IPS-18c (cell line): ENCODE results near the gene IGFBP4.

Source experiments
- H3K4me3 ChIP-seq: 2 replicates; pipeline ENCODE4 v1.7.0; 2013; ENCODE audit warnings: low read depth, mild to moderate bottlenecking, low read length, moderate library complexity; ENCODE audit not compliant: insufficient read depth
- H3K9me3 ChIP-seq: one replicate; pipeline ENCODE4 v1.6.1; 2013; ENCODE audit warnings: mild to moderate bottlenecking, low read length, moderate library complexity; ENCODE audit not compliant: control insufficient read depth, insufficient read depth

The IGFBP4 gene

DNA sequence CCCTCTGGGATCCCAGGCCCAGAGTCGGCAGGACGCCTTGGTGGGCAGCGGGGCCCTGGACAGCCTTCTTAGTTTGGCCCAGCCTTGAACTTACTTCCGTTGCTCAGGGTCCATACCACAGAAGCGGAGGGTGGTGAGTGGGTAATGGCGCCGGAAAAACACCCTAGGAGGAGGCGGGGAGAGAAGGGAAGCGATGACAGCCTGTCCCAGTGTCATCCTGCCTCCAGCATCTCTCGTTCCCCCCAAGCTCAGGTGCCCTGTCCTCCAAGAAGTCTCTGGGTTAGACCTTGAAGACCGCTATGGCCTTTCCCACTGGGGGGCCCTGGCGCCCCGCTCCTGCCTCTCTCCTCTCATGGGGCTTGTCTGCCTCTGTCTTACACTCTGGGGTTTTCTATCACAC, 35.2 kb downstream of the IGFBP4 start:
- H3K4me3 ChIP-seq, result no peak overlapping the region
- H3K9me3 ChIP-seq, result no peaks in the 10 kb centered on the region

DNA sequence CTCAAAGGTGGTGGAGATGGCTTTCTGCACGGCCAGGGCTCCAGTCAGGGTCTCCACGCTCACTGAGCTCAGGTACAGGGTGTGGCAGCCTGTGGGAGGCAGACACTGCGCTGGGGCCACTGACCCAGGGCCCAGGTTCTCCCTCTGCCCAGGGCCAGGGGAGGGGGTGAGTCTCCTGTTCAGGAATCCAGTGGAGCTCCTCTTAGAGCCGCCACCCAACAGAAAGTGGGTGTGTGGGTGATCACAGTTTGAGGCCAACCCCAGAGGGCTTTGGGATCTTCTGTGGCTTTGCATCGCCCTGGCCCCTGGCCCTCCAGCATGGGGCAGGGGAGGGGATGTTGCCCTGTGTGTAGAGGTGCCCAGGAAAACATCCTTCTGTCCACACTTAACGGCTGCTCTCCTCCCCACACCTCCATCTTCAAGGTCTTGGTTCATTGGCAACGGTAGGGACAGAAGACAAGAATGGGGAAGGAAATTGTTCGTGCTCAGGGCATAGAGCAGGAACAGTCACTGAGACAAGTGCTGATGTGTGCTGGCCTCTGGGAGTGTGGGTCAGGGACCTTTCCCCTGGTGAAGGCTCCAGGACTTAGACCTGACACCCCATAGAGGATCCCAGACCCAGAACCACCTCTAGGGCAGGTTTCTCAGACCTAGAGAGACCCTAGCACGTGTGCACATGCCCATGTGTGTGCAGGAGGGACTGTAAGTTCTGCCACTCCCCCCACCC, 36.7 kb downstream of the IGFBP4 start:
- Histone ChIP-seq H3K9me3 (no peaks in the 10 kb centered on the region), H3K4me3 (no peak overlapping the region)

DNA sequence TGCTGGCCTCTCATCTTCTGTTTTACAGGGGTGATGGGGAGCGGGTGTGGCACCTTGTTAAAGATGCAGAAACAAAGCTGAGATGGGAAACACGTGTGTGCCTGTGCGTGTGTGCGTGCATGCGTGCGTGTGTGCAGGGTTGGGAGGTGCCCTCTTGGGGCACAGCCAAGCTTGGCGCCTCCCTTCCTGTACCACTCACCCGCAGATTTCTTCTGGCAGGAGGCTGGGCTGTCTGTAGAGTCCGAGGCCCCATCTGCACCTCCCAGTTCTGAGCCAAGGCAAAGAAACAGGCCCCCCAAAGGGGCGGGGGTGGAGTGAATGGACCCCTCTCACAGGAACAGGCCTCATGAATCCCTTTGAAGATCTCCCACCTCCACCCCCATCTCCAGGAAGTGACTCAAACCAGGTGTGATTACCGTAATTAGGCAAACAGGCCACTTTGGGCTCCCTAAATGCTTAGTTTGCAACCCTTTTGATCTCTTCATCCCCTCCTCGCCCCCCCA, 37.3 kb downstream of the IGFBP4 start:
- Histone ChIP-seq H3K9me3 (no peaks in the 10 kb centered on the region), H3K4me3 (peak overlapping the region; percentile 34; the same call in 1 of the 2 replicates)

DNA sequence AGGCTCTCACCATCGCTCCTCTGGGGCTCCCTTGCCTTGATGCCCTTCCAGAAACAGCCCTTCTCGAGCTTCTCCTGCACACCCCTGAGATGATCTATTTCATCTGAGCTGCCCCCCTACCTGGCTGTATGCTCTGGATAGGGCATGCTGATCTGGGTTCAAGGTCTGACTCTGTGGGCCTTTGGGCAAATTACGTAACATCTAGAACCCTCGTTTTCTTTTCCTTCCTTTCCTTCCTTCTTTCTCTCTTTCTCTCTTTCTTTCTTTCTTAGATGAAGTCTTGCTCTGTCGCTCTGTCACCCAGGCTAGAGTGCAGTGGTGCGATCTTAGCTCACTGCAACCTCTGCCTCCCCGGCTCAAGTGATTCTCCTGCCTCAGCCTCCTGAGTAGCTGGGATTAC, 37.9 kb downstream of the IGFBP4 start:
- no peaks in the 10 kb centered on the region for H3K9me3 ChIP-seq
- H3K4me3 ChIP-seq, result no peak overlapping the region

DNA sequence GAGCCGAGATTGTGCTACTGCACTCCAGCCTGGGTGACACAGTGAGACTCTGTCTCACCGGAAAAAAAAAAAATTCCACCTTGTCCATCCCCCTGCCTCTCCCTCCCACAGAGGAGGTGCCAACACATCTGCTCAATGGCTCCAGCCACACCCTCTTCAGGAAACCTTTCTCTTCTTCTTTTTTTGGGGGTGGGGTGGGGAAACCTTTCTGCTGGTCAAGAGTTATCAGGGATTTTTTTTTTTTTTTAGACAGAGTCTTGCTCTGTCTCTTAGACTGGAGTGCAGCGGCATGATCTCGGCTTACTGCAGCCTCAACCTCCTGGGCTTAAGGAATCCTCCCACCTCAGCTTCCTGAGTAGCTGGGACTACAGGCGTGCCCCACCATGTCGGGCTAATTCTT, 39.5 kb downstream of the IGFBP4 start:
- no peaks in the 10 kb centered on the region for H3K9me3 ChIP-seq
- H3K4me3 ChIP-seq, result no peak overlapping the region

DNA sequence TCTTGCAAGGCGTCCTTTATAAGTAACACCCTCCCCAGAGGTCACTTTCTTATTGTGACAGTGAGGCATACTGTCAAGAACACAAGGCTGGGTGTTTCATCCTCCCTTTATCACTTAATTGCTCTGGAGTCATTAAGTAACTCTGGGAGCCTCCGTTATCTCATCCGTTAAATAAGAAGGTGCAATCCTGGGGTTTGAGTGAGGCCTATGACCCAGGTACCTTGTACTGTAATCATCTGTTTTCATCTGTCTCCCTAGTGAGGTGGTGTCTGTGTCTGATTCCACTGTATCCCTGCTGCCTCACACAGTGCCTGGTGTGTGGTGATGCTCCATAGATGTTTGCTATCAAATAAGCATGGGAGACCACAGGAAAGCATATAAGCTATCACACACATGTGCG, 40.4 kb downstream of the IGFBP4 start:
- no peak overlapping the region for H3K4me3 ChIP-seq
- H3K9me3 ChIP-seq, result no peaks in the 10 kb centered on the region

DNA sequence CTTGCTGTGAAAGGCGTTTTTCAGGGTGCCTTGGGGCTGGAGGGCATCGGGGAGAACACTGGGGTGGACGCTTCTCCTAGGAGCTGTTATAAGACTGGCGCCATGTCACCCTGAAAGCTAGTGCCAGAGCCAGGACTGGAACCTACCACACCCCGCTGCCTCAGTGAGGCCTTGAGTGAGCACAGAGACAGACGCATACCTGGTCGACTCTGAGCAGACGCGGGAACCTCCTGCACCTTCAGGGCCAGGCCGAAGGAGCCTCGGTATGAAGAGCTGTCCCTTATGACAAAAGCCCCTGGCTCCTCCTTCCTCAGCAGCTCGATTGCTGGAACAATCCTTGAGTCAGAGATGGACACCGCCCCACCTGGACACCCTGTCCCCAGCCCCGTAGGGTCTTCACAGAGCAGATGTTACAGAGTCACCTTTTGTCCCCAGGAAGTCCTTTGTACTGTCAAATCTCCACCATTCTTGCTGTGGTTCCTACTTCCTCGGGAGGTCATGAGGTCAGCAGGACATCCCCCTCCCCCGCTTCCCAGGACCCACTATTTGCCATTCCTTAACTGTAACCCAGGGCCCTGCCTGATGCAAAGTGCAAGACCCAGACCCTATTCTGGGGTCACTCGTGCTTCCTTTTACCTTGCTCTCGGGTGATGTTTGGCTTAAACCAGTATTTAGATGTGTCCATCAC, 41.2 kb downstream of the IGFBP4 start:
- Histone ChIP-seq H3K9me3 (no peaks in the 10 kb centered on the region), H3K4me3 (no peak overlapping the region; the same call in 1 of the 2 replicates)

DNA sequence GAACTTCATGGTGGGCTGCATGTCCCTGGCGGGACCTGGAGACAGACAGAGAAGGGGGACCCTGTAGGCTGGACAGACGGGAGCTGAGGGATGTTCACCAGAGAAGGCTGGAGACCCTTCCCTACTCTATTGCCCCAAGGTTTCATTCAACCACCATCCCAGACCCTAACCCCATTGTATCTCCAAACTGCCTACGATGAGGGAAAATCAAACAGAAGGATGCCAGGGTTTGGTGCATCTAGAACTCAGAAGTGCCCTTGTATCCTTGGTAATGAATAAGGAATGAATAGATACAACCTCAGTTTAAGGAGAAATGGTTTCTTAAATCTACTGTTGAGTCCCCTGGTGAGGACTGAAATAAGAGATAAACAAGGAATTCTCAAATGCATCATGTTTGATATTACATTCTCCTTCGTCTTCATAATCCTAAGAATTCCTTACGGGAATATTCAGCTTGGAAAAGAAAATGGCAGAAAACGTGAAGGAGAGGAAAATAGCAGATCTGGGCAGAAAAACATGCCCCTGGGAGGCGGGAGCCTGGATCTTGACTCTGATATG, 41.8 kb downstream of the IGFBP4 start:
- no peaks in the 10 kb centered on the region for H3K9me3 ChIP-seq
- H3K4me3 ChIP-seq, result no peak overlapping the region

DNA sequence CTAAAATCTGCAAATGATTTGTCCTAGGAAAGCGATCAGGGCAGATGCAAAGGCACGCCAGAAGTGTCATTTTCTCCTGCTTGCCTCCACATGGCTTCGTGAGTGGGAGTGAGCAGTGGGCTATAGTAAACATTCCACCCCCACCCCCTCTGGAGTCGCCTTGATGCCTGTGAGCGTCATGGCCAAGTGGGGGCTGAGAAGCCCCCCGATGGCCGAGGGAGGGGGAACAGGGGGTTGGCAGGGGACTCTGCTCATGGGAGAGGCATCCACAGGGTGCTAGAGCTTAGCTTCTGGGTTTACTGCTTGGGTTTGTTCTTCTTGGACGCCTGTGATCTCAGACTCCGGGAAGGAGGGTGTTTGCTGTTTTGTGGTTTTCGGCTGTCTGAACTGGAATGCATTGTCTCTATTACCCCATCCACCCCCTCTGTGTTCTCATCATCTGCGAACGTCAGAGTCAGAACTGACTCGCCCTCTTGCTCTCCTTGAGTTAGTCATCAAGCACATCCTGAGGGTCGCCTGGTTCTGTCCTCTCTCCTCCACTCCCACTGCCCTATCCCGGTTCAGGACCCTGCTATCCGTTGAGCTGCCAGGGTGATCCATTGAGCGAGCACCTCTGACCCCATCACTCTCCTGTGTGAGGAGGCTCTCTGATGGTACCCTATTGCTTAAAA, 42.7 kb downstream of the IGFBP4 start:
- Histone ChIP-seq H3K9me3 (no peaks in the 10 kb centered on the region), H3K4me3 (no peak overlapping the region)

DNA sequence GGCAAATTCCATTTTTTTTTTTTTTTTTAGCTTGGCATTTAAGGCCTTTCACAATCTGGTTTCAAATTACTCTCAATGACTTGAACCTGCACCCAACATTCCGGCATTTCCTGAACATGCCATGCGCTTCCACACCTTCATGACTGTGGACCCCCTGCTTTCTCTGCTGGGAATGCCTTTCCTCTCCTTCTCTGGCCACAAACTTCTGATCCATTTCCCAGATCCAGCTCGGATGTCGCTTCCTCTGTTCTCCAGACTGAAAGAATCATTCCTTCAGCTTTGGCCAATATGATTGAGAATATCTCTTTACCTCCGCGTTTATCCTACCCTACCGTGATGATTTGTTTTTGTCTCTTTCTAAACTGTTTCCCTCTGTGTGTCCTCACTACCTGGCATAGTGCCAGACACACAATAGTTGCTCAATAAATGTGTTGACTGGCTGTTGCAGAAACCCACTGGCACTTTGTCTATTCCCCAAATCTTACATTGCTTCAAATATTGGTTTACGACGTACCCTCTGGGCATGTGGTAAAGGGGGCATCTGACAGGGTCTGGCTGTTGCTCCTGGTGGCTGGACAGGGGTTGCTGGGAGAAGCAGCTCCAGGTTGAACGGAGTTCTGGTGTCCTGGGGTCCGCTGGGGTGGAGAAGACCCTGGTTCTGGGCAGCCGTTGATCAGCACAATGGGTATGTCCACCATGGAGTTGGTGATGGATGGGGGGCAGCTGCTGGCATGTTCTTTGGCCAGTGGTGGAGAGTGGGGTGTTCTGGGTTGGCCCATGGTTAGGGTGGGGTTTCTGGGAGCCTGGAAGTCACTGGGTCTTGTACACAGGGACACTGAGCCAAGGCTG, 43.5 kb downstream of the IGFBP4 start:
- no peaks in the 10 kb centered on the region for H3K9me3 ChIP-seq
- no peak overlapping the region for H3K4me3 ChIP-seq

DNA sequence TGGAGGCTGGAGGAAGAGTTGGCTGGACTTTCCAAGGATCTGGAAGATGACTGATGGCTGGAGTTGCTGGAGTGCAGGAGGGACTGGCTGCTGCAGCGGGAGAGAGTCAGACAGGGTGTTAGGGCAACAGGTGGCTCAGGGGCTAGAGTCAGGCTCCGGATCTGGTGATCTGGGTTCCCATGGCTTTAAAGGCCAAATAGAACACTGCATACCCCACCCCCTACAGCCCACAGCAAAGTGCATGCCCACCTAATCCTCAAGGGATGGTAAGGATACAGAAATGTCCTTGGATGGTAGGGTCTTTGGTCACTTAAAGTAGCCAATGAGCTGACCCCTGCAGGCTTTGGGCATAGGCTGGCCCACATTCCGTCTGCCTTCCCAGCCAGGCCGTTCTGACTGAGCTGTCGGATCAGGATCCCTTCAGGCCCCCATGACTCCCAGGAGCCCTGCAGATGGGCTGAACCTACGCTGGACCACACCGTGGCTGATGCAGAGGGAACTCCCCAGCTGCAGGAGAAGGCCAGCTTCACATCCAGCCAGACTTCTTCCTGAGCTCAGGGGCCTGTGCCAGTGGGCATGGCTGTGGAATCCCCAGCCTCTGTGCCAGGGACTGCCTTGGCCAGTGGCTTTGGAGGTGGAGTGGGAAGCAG, 44.2 kb downstream of the IGFBP4 start:
- no peaks in the 10 kb centered on the region for H3K9me3 ChIP-seq
- H3K4me3 ChIP-seq, result no peak overlapping the region

DNA sequence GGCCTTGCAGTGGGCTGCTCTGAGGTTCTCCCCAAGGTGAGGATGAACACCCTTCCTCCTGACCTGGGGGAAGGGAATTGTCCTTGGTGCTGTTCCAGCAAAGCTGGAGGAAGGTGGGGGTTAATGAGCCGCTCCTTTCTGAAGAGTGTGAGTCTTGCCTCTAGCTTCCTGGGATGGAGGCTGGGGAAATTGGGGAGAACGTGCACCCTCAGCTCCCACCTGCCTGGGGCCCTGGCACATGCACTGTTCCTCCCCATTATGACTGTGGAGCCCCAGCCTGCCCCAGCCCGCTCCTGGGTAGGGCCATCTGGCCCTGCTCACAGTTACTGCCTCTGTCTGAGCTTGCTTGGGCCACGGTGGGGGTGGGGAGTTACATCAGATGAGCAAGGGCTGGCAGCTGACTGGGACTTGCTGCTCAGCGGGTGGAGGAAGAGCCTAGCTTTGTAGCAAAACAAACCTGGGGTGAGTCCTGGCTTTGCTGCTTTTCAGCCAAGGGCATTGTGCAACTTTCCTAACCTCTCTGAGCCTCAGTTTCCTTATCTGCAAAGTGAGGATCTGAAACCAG, 47.1 kb downstream of the IGFBP4 start:
- H3K4me3 ChIP-seq, result peak overlapping the region; percentile 9
- H3K9me3 ChIP-seq, result no peaks in the 10 kb centered on the region

DNA sequence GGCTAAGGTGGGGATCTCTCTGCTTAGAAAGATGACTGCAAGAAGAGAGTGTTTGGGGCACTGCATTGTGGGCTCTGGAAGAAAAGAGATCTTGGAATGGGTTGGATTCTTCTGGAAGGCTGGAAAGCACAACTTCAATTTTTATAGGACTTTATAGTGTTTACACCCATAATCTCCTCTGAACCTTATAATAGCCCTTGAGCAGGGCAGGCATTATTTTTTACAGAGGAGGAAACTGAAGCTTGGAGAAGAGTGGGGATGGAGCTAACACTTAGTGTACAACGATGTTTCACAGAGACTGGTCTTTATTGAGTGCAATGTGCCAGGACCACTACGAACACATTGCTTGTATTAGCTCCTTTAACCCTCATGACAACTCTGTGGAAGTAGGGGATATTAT, 47.7 kb downstream of the IGFBP4 start:
- no peaks in the 10 kb centered on the region for H3K9me3 ChIP-seq
- H3K4me3 ChIP-seq, result 0 out of 2 replicates have a peak overlapping the region, but pooled peaks have one; percentile 9

DNA sequence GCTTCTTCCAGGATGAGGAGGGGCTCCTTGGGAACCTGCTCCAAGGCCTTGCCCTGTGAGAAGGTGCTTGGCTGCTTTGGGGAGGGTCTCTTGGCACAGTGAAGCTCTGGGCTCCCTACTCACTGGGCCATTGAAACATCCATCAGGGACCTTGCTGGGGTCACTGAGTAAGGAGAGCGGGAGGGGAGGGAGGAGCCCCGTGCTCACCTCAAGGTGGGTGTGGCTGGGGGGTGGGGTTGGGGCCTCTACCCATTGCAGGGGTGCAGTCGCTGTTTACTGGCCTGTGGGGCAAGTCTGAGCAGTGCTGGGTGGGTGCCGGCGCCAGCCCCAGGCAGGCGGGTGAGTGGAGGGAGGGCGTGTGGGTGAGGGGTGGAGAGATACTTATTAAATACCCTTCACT, 48.2 kb downstream of the IGFBP4 start:
- Histone ChIP-seq H3K4me3 (no peak overlapping the region), H3K9me3 (no peaks in the 10 kb centered on the region)

DNA sequence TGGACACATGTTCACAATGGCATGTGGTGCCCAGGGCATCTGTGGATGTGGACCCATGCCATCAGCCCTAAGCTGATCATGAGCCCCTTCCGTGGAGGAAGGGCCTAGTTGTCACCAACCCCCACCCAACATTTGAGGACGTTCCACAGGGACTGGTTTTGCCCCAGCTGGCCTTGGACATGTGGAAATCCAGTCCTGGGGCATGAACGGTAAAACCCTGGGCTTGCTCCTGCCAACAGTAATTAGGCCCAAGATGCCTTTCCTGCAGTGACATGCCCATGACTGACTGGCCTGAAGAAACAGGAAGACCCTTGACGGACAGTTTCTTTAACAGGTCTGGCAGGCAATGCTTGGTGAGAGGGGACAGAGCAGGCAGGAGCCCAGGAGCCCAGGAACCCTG, 50.4 kb downstream of the IGFBP4 start:
- Histone ChIP-seq H3K4me3 (no peak overlapping the region), H3K9me3 (no peaks in the 10 kb centered on the region)

DNA sequence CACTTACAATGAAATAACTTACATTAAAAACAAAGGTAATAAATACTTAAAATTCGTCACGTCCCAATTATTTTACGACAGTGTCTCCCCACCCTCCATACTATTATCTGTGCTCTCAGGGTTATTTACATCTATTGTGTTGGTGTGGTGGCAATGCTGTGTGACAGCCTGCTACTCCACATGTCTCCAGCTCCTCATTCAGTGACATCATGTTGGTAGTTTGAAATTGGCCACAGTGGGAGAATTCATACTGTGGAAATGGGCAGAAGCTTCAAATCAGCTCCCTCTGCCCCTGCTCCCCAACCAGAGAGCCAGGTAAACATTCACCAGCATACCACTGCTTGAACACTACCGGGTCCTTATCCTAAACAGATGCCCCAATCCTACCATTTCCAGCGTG, 51.9 kb downstream of the IGFBP4 start:
- H3K4me3 ChIP-seq, result no peak overlapping the region
- no peaks in the 10 kb centered on the region for H3K9me3 ChIP-seq
